Liver (tissue), 9 donors: ENCODE data around the gene NUP214. TPM values are rescaled to one million over a fixed set of nuclear protein-coding genes. Genes with fewer than 3 reads are reported as not detected.

Experiments used
- DNase-seq: peaks from one replicate; pipeline ENCODE4 v3.0.0-alpha.2; 2017; ENCODE audit warnings: low spot score
- H3K27ac ChIP-seq, 2 donors: one replicate each; pipeline ENCODE4 v1.7.0; 2013; ENCODE audit warnings: inconsistent platforms in 2 of 2, low read length in 2 of 2, control low read depth in 1 of 2, low read depth in 1 of 2, mild to moderate bottlenecking in 1 of 2
- H3K27me3 ChIP-seq, 4 donors: one replicate each; pipeline versions ENCODE4 v1.6.1 to v1.7.0; 2013; ENCODE audit warnings: low read length in 3 of 4, inconsistent platforms in 1 of 4, mild to moderate bottlenecking in 1 of 4, moderate library complexity in 1 of 4; ENCODE audit not compliant: control insufficient read depth in 4 of 4, insufficient read depth in 4 of 4
- H3K36me3 ChIP-seq, 4 donors: one replicate each; pipeline versions ENCODE4 v1.6.1 to v1.7.0; 2013; ENCODE audit warnings: low read length in 3 of 4, mild to moderate bottlenecking in 3 of 4, low read depth in 1 of 4, moderate library complexity in 1 of 4; ENCODE audit not compliant: control insufficient read depth in 4 of 4, insufficient read depth in 3 of 4
- H3K4me1 ChIP-seq, 4 donors: one replicate each; pipeline versions ENCODE4 v1.6.1 to v1.7.0; 2013; ENCODE audit warnings: low read length in 3 of 4, mild to moderate bottlenecking in 3 of 4, moderate library complexity in 1 of 4; ENCODE audit not compliant: control insufficient read depth in 4 of 4, insufficient read depth in 4 of 4
- H3K4me3 ChIP-seq, 3 donors: one replicate each; pipeline versions ENCODE4 v1.6.1 to v1.7.0; 2013; ENCODE audit warnings: low read length in 3 of 3, control low read depth in 1 of 3, low read depth in 1 of 3, mild to moderate bottlenecking in 1 of 3
- H3K9ac ChIP-seq, 2 donors: one replicate each; pipeline ENCODE4 v1.7.0; 2013; ENCODE audit warnings: low read length in 2 of 2, mild to moderate bottlenecking in 2 of 2, moderate library complexity in 2 of 2, control low read depth in 1 of 2, low read depth in 1 of 2
- H3K9me3 ChIP-seq, 4 donors: one replicate each; pipeline versions ENCODE4 v1.6.1 to v1.7.0; 2013; ENCODE audit warnings: low read length in 3 of 4; ENCODE audit not compliant: control insufficient read depth in 4 of 4
- ATF3 ChIP-seq: IDR thresholded peaks from 2 replicates; pipeline ENCODE4 v1.6.1; 2016; ENCODE audit warnings: antibody characterized with exemption
- CTCF ChIP-seq: fragments of 150-350 bp; IDR thresholded peaks from 2 replicates; pipeline ENCODE4 v1.5.1; 2017; ENCODE audit warnings: improper control_type of control experiment, low read depth, low read length; ENCODE audit not compliant: missing input control
- EGR1 ChIP-seq, 2 donors: IDR thresholded peaks; 2 replicates each; pipeline ENCODE4 v1.6.1; 2016 to 2018; ENCODE audit warnings: antibody characterized with exemption in 2 of 2, low read depth in 2 of 2
- FOXA1 ChIP-seq: IDR thresholded peaks from 2 replicates; pipeline ENCODE4 v1.6.1; 2016; ENCODE audit warnings: antibody characterized with exemption
- FOXA2 ChIP-seq: IDR thresholded peaks from 2 replicates; pipeline ENCODE4 v1.6.1; 2016; ENCODE audit warnings: antibody characterized with exemption
- HNF4G ChIP-seq: IDR thresholded peaks from 2 replicates; pipeline ENCODE4 v1.6.1; 2016; ENCODE audit warnings: antibody characterized with exemption
- NR2F2 ChIP-seq: IDR thresholded peaks from 2 replicates; pipeline ENCODE4 v1.6.1; 2016; ENCODE audit warnings: antibody characterized with exemption
- RAD21 ChIP-seq, 2 donors: IDR thresholded peaks; 2 replicates each; pipeline ENCODE4 v1.6.1; 2016; ENCODE audit warnings: antibody characterized with exemption in 2 of 2, mild to moderate bottlenecking in 2 of 2
- REST ChIP-seq: IDR thresholded peaks from 2 replicates; pipeline ENCODE4 v1.6.1; 2016; ENCODE audit warnings: antibody characterized with exemption, mild to moderate bottlenecking
- SP1 ChIP-seq: IDR thresholded peaks from 2 replicates; pipeline ENCODE4 v1.6.1; 2018; ENCODE audit warnings: antibody characterized with exemption, mild to moderate bottlenecking
- ZBTB33 ChIP-seq: IDR thresholded peaks from 2 replicates; pipeline ENCODE4 v1.6.1; 2016; ENCODE audit warnings: antibody characterized with exemption
- WGBS: extraction: QIAGEN DNeasy Blood & Tissue Kit; methylation state at CpG from one replicate; pipeline ENCODE4 v1.1.7; 2013; 5-methylcytosine and 5-hydroxymethylcytosine counted together
- polyA plus RNA-seq, 2 donors: library from polyadenylated mRNA; stranded (reverse) in 1 of 2; unstranded in 1 of 2; fragments of 200-250 nt in 1 of 2; fragments of >200 nt in 1 of 2; fragmentation: Nextera tagmentation in 1 of 2; extraction: Ambion mirVana in 1 of 2; gene quantifications; one replicate each; pipeline versions ENCODE4 v1.2.1 to v1.2.3, GENCODE V29; 2013 to 2015
- total RNA-seq, 2 donors: library from RNA; depleted of rRNA; stranded (reverse); fragments of >200 nt; gene quantifications; one replicate each; pipeline ENCODE4 v1.2.3, GENCODE V29; 2014
- donor health status: healthy.
- donor health status: healthy.
- donor health status: healthy.
- donor health status: healthy.
- donor health status: healthy.

The NUP214 gene
- total and polyA plus RNA-seq, 4 donors = 8.8 to 19.5 (median 16.5) TPM

GRCh38 chr9:131274674-131275331, 149.4 kb downstream of the NUP214 start:
- no peaks in the 10 kb centered on the region for H3K36me3 ChIP-seq
- TF ChIP-seq NR2F2 (no peak), FOXA2 (no peak), REST (no peak), EGR1 (IDR thresholded peaks at IDR 0.05; ENCODE audit: low read depth in 2 of 2) (no peak), ZBTB33 (no peak), RAD21 (IDR thresholded peaks at IDR 0.05) (no peak), ATF3 (no peak), SP1 (no peak), HNF4G (no peak), CTCF (no peak), FOXA1 (no peak)
- WGBS = 69% methylated on average over 18 of the region's 18 CpGs
- DNase-seq = peak; percentile 61
- peak overlapping the region; percentile 64 to 68 for H3K27ac ChIP-seq
- no peaks in the 10 kb centered on the region for H3K9me3 ChIP-seq
- H3K4me1 ChIP-seq = peaks cover 3 to 9% (median 5%) of the 10 kb centered on the region in 4 donors
- H3K9ac ChIP-seq = peak overlapping the region; percentile 19 to 90
- no peaks in the 10 kb centered on the region for H3K27me3 ChIP-seq
- peak overlapping the region in 2 of 3 donors; percentile 49 to 77 for H3K4me3 ChIP-seq

GRCh38 chr9:131275332-131276093, 150.1 kb downstream of the NUP214 start:
- peak overlapping the region; percentile 64 to 68 for H3K27ac ChIP-seq
- H3K9ac ChIP-seq = peak overlapping the region; percentile 22 to 87
- no peaks in the 10 kb centered on the region for H3K27me3 ChIP-seq
- H3K4me3 ChIP-seq = peak overlapping the region; percentile 42 to 77 (median 49)
- peak; percentile 56 for DNase-seq
- H3K4me1 ChIP-seq = peaks cover 3 to 9% (median 5%) of the 10 kb centered on the region in 4 donors
- TF ChIP-seq RAD21 (IDR thresholded peaks at IDR 0.05) = peak in 1 of 2 donors; percentile 6
- no peak for TF ChIP-seq ZBTB33
- no peaks in the 10 kb centered on the region for H3K36me3 ChIP-seq
- no peaks in the 10 kb centered on the region for H3K9me3 ChIP-seq
- 66% methylated on average over 29 of the region's 29 CpGs for WGBS
